Central memory CD4-positive, alpha-beta T cell (primary cell): Measurements from ENCODE around the gene UBTD2.
"Not testable (repeated sequence)": the region's sequence is repeated elsewhere in the genome, so short reads cannot be mapped to it uniquely, and the experiment has no call there.

ENCODE experiments used
- DNase-seq: peaks from one replicate; pipeline ENCODE4 v3.0.0; 2022

Gene UBTD2

DNA sequence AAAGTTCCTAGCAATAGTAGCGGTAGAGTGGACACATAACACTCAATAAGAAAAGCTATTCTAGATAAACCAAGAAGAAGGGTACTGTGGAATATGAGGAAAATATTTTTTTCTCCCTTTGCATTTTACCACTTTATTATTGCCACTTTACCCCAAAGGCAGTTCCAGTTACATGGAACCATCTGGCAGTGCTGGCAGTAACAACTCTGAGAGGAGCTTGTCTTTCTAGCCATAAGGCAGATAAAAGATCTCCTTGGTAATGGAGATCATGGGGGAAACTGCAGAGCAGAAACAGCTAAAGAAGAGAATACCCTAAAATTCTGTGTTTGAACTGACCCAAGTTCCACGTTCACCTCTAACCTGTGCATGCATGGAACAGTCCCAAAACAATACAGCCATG is 38.5 kb downstream of the UBTD2 start:
- no peak for DNase-seq

DNA sequence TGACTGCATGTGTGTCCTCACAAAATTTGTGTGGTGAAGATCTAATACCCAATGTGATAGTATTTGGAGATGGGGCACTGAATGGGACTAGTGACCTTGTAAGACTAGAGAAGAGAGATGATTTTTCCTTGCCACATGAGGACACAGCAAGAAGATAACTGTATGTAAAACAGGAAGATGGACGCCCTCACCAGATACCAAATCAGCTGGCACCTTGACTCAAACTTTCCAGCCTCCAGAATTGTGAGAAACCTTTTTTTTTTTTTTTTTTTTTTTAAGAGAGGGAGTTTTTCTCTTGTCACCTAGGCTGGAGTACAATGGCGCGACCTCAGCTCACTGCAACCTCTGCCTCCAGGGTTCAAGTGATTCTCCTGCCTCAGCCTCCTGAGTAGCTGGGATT is 40.3 kb downstream of the UBTD2 start:
- no peak for DNase-seq

DNA sequence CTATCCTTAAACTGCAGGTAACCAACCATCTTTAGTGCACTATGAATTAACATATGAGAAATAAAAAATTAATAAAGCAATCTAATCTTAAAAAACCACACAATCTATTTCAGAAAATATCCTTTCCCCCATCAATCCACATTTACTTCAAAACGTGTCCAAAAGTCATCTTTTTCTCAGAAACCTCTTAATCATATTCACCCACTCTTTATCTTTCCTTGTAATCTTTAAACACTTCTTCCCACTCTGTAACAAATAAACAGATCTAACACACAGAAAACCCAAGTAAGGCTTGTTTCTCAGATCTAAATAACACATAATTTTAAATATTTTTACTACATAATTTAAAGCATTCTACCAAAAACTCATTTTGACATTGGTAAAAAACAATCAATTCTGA is 45.2 kb downstream of the UBTD2 start:
- DNase-seq = no peak

DNA sequence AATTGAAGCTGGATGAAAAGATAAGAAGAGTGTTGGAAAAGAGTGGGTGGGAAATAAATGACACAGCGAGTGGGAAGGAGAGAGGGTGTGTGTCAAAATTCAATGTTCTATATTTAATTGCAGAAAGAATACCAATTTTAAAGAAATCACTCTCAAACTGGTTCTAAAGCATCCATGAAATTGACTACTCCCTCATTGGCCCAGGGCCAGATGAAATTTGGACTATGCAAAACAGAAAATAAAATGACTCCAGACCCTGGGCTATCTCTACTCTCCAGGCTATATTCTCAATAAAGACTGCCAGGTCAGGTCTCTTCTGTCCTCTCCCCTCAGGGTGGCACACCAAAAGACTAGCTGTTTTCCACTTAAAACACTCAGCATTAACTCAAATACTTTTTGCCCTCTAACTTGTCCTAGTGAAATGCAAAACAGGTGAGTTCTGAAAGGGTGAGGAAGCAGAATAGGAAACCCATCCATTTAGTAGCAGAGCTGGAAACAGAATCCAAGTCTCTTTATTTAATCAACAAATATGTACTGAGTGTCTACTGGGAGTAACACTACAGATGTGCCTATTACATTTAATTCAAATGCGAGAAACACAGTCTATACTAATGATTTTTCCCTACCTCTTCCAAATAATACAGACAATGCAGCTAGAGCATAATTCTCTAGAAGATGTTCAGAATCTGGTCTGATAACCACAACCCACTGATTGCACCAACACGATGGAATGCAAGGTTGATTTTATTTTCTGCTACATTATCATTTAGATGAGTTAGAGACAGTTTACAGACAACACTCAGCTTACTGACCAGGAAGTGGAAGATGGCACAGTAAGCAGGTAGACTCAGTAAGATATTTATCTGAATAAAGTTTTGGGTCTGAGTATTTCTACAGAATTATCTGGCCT is 47.5 kb downstream of the UBTD2 start:
- no peak for DNase-seq

- no peak for DNase-seq
These were observed 48.3 kb downstream of the UBTD2 start for GRCh38 chr5:172235132-172235780.

- no peak for DNase-seq
These were observed 49.5 kb downstream of the UBTD2 start for GRCh38 chr5:172234031-172234430.

GRCh38 chr5:172229904-172230303 is 53.7 kb downstream of the UBTD2 start:
- no peak for DNase-seq

- no peak for DNase-seq
These were observed 58.6 kb downstream of the UBTD2 start for GRCh38 chr5:172224996-172225395.

- DNase-seq = no peak
These were observed 59.4 kb downstream of the UBTD2 start for GRCh38 chr5:172223901-172224873.

GRCh38 chr5:172219296-172219695 is 64.3 kb downstream of the UBTD2 start:
- no peak for DNase-seq

- no peak for DNase-seq
These were observed 67.2 kb downstream of the UBTD2 start for GRCh38 chr5:172216345-172216744.

- DNase-seq = no peak
These were observed 70.4 kb downstream of the UBTD2 start for GRCh38 chr5:172213126-172213525.

DNA sequence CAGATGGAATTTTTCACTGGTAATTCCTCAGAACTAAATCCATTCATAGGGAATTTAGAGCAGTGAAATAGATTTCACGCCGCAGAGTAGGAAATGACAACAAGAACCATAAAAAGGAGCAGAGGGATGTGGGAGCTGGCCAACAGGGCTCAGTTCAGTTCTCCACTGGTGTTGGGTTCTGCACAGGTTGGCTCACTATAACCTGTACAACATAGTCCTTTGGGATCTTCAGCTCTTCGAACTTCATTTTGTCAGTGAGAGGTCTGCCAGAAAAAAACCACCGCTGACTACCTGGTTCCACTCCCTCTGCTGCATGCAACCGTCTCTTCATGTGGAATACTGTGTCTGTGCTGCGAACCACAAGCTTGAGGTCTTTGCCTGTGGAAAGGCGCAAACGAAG is 71.9 kb downstream of the UBTD2 start:
- no peak for DNase-seq

DNA sequence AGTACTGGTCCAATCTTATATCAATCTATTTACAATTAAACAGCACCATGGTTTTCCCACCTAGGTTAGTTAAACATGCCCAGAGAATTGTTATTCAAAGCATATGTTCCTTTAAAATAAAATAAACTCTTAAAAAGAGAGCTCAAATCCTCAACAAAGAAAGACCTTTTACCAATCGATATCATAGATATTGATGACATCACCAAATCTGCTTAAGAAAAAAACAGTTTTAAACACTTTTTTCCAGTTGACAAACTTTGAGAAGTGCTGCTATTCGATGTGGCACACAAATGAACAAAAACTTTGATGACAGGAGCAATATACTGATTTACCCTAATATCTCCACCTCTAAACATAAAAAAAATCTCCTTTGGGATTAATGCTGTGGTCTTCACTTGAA is 73.8 kb downstream of the UBTD2 start:
- DNase-seq = no peak

GRCh38 chr5:172207511-172207910 is 76.1 kb downstream of the UBTD2 start:
- no peak for DNase-seq

DNA sequence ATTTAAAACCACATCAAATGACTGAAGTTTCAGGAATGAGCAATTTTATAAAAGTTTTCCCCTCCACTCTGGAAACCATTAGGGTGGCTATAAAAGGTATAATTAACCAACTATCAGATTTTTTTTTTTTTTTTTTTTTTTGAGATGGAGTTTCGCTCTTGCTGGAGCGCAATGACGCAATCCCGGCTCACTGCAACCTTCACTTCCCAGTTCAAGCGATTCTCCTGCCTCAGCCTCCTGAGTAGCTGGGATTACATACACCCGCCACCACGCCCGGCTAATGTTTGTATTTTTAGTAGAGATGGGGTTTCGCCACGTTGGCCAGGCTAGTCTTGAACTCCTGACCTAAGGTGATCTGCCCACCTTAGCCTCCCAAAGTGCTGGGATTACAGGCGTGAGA is 77.6 kb downstream of the UBTD2 start:
- not testable (repeated sequence) for DNase-seq

DNA sequence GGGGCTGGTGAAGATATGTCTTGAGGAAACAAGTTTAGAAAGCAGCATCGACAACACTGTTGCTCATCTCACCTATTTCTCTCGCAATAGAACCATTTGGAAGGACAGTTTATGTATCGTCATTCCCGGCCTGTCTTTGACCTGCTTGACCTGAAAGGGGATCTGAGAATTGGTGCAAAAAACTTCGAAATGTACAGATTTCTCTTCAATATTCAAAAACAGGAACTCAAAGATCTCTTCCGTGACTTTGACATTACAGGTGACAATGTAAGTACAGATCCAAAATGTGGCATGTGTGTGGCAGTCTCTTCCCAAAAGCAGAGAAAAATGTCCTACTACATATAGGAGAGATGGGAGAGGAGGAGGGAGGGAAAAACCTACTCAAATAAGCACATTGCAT is 83.1 kb downstream of the UBTD2 start:
- DNase-seq = no peak

- no peak for DNase-seq
These were observed 84.1 kb downstream of the UBTD2 start for GRCh38 chr5:172199446-172199845.

DNA sequence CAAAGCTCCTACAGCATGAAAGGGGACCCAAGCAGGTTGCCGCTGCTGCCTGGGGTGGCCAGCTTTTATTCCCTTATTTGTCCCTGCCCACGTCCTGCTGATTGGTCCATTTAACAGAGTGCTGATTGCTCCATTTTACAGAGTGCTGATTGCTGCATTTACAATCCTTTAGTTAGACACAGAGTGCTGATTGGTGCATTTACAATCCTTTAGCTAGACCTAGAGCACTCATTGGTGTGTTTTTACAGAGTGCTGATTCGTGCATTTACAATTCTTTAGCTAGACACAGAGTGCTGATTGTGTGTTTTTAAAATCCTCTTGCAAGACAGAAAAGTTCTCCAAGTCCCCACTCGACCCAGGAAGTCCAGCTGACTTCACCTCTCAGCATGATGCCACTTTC is 85.8 kb downstream of the UBTD2 start:
- not testable (repeated sequence) for DNase-seq

GRCh38 chr5:172194985-172195774 is 88.4 kb downstream of the UBTD2 start:
- DNase-seq = no peak

GRCh38 chr5:172193872-172194271 is 89.7 kb downstream of the UBTD2 start, which contains the start of gene EFCAB9:
Gene EFCAB9, plus strand, starts transcription at chr5:172194172. Its CDS starts 1 bp downstream, at chr5:172194173.
- DNase-seq = no peak

- DNase-seq = no peak
These were observed 93.8 kb downstream of the UBTD2 start for GRCh38 chr5:172189693-172190296.
